ENCODE measurements around the gene MTNR1A.

The MTNR1A gene

GRCh38 chr4:186494496-186494895 is 60.9 kb downstream of the MTNR1A start:
- ChIA-PET CTCF (no interaction called here), POLR2A (no interaction called here)
- H3K4me3 ChIP-seq (ENCODE audit: low read depth, low read length), result no peak overlapping the region
- DNase-seq (ENCODE audit: low read depth, low spot score), result no peak
- TF ChIP-seq, protein P1, sequence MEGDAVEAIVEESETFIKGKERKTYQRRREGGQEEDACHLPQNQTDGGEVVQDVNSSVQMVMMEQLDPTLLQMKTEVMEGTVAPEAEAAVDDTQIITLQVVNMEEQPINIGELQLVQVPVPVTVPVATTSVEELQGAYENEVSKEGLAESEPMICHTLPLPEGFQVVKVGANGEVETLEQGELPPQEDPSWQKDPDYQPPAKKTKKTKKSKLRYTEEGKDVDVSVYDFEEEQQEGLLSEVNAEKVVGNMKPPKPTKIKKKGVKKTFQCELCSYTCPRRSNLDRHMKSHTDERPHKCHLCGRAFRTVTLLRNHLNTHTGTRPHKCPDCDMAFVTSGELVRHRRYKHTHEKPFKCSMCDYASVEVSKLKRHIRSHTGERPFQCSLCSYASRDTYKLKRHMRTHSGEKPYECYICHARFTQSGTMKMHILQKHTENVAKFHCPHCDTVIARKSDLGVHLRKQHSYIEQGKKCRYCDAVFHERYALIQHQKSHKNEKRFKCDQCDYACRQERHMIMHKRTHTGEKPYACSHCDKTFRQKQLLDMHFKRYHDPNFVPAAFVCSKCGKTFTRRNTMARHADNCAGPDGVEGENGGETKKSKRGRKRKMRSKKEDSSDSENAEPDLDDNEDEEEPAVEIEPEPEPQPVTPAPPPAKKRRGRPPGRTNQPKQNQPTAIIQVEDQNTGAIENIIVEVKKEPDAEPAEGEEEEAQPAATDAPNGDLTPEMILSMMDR (IDR thresholded peaks at IDR 0.05; ENCODE audit: insufficient read depth, low read length, missing control alignments), result no peak

GRCh38 chr4:186487726-186488125 is 67.6 kb downstream of the MTNR1A start:
- H3K4me3 ChIP-seq (ENCODE audit: low read depth, low read length), result no peak overlapping the region
- no peak for DNase-seq (ENCODE audit: low read depth, low spot score)
- TF ChIP-seq, protein P1 (IDR thresholded peaks at IDR 0.05; ENCODE audit: insufficient read depth, low read length, missing control alignments), result no peak
- ChIA-PET CTCF (interaction anchor here (3.0 kb wide), 1 partner anchor 100 kb away, joined by 9 read pairs; no protein-coding TSS in a partner anchor), POLR2A (no interaction called here)

- H3K4me3 ChIP-seq (ENCODE audit: low read depth, low read length), result peak overlapping the region; percentile 20; the same call in 1 of the 2 replicates
- ChIA-PET CTCF (no interaction called here), POLR2A (no interaction called here)
- no peak for DNase-seq (ENCODE audit: low read depth, low spot score)
- TF ChIP-seq, protein P1 (IDR thresholded peaks at IDR 0.05; ENCODE audit: insufficient read depth, low read length, missing control alignments), result no peak
Observed at GRCh38 chr4:186486172-186486571, 69.2 kb downstream of the MTNR1A start.

- DNase-seq (ENCODE audit: low read depth, low spot score), result no peak
Observed at GRCh38 chr4:186485561-186486062, 69.8 kb downstream of the MTNR1A start.

DNA sequence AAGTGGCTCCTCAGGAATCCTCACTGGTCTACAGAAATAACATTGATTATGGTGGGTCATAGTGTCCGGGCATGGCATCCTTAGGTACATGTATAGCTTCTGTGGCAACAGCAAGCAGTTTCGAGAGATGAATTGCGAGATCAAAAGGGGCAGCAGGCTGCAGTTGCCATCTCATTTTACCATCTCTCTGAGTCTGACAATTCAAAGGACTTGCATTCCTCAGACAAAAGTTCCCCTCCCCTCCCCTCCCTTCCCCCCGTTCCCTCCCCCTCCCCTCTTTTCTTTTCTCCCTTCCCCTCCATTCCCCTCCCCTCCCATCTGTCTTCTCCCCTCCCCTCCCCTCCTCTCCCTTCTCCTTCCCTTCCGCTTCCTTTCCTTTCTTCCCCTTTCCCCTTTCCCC is 70.2 kb downstream of the MTNR1A start:
- POLR2A ChIA-PET, result no interaction called here

More at GRCh38 chr4:186485561-186486062, 69.8 kb downstream of the MTNR1A start:
- peak overlapping the region; percentile 53 for H3K4me3 ChIP-seq (ENCODE audit: low read depth, low read length)
- CTCF ChIA-PET, result interaction anchor here (2.1 kb wide), 1 partner anchor 12 kb away, joined by 7 read pairs; no protein-coding TSS in a partner anchor
- POLR2A ChIA-PET, result no interaction called here
- TF ChIP-seq, protein P1 (IDR thresholded peaks at IDR 0.05; ENCODE audit: insufficient read depth, low read length, missing control alignments), result no peak

GRCh38 chr4:186483656-186484055 is 71.7 kb downstream of the MTNR1A start:
- TF ChIP-seq, protein P1 (IDR thresholded peaks at IDR 0.05; ENCODE audit: insufficient read depth, low read length, missing control alignments), result no peak
- POLR2A ChIA-PET, result no interaction called here

More for the DNA sequence above, 70.2 kb downstream of the MTNR1A start:
- CTCF ChIA-PET, result interaction anchor here (1.4 to 2.1 kb wide), 2 partner anchors 12 to 13 kb away, joined by 5 to 7 read pairs; no protein-coding TSS in a partner anchor
- DNase-seq (ENCODE audit: low read depth, low spot score), result no peak
- TF ChIP-seq, protein P1 (IDR thresholded peaks at IDR 0.05; ENCODE audit: insufficient read depth, low read length, missing control alignments), result no peak
- H3K4me3 ChIP-seq (ENCODE audit: low read depth, low read length), result peak overlapping the region; percentile 53

More at GRCh38 chr4:186483656-186484055, 71.7 kb downstream of the MTNR1A start:
- DNase-seq (ENCODE audit: low read depth, low spot score), result no peak
- CTCF ChIA-PET, result interaction anchor here (1.4 to 2.1 kb wide), 2 partner anchors 10 to 12 kb away, joined by 5 to 7 read pairs; no protein-coding TSS in a partner anchor
- H3K4me3 ChIP-seq (ENCODE audit: low read depth, low read length), result no peak overlapping the region

Data from AG04449 (cell line).